GM21423 (cell line): Measurements from ENCODE around the gene CHCHD6.

ENCODE experiments used
- ATAC-seq: cut with Tn5 transposase; IDR thresholded peaks from one replicate; pipeline ENCODE4 v1.9.1; 2021; ENCODE audit warnings: mild to moderate bottlenecking, moderate library complexity; ENCODE audit not compliant: unreplicated experiment

CHCHD6 gene

GRCh38 chr3:126668450-126669401 is 35.3 kb upstream of the CHCHD6 start:
- ATAC-seq: no peak

GRCh38 chr3:126671521-126671920 is 32.5 kb upstream of the CHCHD6 start:
- no peak for ATAC-seq

GRCh38 chr3:126672340-126672739 is 31.7 kb upstream of the CHCHD6 start:
- no peak for ATAC-seq

GRCh38 chr3:126672741-126673140 is 31.3 kb upstream of the CHCHD6 start:
- ATAC-seq: no peak

- no peak for ATAC-seq
Observed at GRCh38 chr3:126676919-126677705, 26.9 kb upstream of the CHCHD6 start.

GRCh38 chr3:126677862-126678503 is 26.1 kb upstream of the CHCHD6 start:
- no peak for ATAC-seq

GRCh38 chr3:126678693-126679317 is 25.2 kb upstream of the CHCHD6 start:
- no peak for ATAC-seq

GRCh38 chr3:126679318-126679751 is 24.7 kb upstream of the CHCHD6 start:
- no peak for ATAC-seq

GRCh38 chr3:126679831-126680666 is 24.0 kb upstream of the CHCHD6 start:
- no peak for ATAC-seq

- no peak for ATAC-seq
Observed at GRCh38 chr3:126680667-126681055, 23.4 kb upstream of the CHCHD6 start.

GRCh38 chr3:126682009-126682408 is 22.0 kb upstream of the CHCHD6 start:
- ATAC-seq: no peak

GRCh38 chr3:126683069-126683468 is 21.0 kb upstream of the CHCHD6 start:
- ATAC-seq: no peak

- ATAC-seq: no peak
Observed at GRCh38 chr3:126684218-126684751, 19.8 kb upstream of the CHCHD6 start.

- ATAC-seq: no peak
Observed at GRCh38 chr3:126685021-126685420, 19.0 kb upstream of the CHCHD6 start.

GRCh38 chr3:126685493-126685892 is 18.5 kb upstream of the CHCHD6 start:
- no peak for ATAC-seq

GRCh38 chr3:126691765-126692164 is 12.3 kb upstream of the CHCHD6 start:
- ATAC-seq: no peak

- ATAC-seq: no peak
Observed at GRCh38 chr3:126692858-126693257, 11.2 kb upstream of the CHCHD6 start.

GRCh38 chr3:126693921-126694320 is 10.1 kb upstream of the CHCHD6 start:
- ATAC-seq: no peak

- ATAC-seq: no peak
Observed at GRCh38 chr3:126696701-126697267, 7.3 kb upstream of the CHCHD6 start.
